ENCODE data around the gene CFAP74. TPM values are rescaled to one million over a fixed set of nuclear protein-coding genes. Genes with fewer than 3 reads are reported as not detected.

Gene CFAP74, protein sequence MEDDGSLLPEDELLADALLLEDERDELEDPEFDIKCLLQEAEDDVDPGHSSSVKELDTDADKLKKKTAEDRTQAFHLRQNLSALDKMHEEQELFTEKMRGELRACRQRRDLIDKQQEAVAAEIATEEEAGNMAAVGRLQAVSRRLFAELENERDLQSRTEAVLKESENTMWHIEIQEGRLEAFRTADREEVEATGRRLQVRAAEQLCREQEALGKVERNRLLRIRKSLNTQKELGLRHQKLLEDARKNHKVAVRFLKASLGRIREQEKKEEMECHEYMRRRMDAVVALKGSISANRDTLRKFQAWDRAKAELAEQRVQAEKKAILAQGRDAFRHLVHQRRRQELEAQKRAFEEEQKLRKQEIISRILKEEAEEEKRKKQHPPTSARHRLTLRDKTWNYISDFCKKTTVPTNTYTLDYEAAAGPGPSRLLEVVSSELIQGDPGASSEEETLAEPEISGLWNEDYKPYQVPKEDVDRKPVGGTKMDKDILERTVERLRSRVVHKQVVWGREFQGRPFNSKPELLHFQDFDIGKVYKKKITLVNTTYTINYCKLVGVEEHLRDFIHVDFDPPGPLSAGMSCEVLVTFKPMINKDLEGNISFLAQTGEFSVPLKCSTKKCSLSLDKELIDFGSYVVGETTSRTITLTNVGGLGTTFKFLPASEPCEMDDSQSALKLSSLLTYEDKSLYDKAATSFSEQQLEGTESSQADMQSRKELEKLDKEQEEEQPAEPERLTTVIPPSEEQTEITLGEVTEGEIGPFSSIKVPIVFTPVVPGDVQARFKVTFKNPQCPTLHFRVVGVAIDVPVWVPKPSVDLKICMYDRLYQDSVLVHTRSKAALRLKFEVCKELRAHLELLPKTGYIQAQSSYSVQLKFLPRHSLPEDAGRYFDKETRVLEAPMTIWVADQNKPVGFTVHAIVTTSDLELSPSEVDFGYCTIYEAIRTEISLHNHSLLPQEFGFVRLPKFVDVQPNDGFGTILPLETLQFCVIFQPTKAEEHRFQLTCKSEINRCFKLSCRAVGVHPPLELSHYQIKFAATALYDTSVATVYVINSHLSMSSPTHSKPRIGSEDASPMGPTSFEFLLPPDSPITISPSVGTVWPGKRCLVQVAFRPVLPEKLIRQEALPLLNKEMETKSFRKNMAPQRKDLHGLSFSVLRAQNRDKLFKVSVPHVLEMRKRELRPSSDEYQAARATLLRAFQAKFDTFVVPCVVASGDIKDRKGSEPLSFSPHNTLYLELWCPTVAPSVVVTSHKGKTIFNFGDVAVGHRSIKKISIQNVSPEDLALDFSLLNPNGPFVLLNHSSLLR (N-terminal part only)
- not detected for total RNA-seq

GRCh38 chr1:2003541-2004131 is at the start of gene CFAP74:
Gene CFAP74 (minus strand): TSS chr1:2003786. CDS start chr1:1990956, 12,830 bp downstream.
- H3K9me3 Mint-ChIP-seq, result no peaks in the 10 kb centered on the region
- H3K4me3 Mint-ChIP-seq, result no peak within 1 kb of the TSS
- H3K4me1 Mint-ChIP-seq, result no peaks in the 10 kb centered on the region
- no peak within 1 kb of the TSS for H3K27ac Mint-ChIP-seq
- no peaks in the 10 kb centered on the region for H3K36me3 Mint-ChIP-seq
- POLR2A ChIA-PET, result no interaction called here
- ATAC-seq (ENCODE audit: low read depth) (peak; percentile 56), DNase-seq (peak; percentile 51)
- peaks cover 50% of the 10 kb centered on the region for H3K27me3 Mint-ChIP-seq

DNA sequence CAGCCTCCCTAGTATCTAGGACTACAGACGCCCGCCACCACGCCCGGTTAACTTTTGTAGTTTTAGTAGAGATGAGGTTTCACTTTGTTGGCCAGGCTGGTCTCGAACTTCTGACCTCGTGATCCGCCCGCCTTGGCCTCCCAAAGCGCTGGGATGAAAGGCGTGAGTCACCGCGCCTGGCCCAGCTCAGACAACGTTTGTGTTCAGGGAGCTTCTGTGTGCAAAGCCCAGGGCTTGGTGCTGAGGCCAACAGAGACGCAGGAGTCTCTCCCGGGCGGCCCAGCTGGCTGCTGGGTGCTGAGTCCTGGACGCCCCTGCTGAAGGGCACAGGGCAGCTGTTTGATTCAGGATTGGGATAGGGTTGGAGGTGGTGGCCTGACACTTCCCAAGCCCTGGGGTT is 49.6 kb upstream of the CFAP74 start:
- H3K9me3 Mint-ChIP-seq, result no peaks in the 10 kb centered on the region
- ATAC-seq (ENCODE audit: low read depth) (no peak), DNase-seq (no peak)
- no peak overlapping the region for H3K27ac Mint-ChIP-seq
- H3K4me1 Mint-ChIP-seq, result peaks cover 8% of the 10 kb centered on the region
- POLR2A ChIA-PET, result no interaction called here
- H3K4me3 Mint-ChIP-seq, result no peak overlapping the region
- H3K27me3 Mint-ChIP-seq, result peaks cover 6% of the 10 kb centered on the region
- H3K36me3 Mint-ChIP-seq, result no peaks in the 10 kb centered on the region

GRCh38 chr1:2052756-2053155 is 49.2 kb upstream of the CFAP74 start:
- H3K27me3 Mint-ChIP-seq, result peaks cover 6% of the 10 kb centered on the region

DNA sequence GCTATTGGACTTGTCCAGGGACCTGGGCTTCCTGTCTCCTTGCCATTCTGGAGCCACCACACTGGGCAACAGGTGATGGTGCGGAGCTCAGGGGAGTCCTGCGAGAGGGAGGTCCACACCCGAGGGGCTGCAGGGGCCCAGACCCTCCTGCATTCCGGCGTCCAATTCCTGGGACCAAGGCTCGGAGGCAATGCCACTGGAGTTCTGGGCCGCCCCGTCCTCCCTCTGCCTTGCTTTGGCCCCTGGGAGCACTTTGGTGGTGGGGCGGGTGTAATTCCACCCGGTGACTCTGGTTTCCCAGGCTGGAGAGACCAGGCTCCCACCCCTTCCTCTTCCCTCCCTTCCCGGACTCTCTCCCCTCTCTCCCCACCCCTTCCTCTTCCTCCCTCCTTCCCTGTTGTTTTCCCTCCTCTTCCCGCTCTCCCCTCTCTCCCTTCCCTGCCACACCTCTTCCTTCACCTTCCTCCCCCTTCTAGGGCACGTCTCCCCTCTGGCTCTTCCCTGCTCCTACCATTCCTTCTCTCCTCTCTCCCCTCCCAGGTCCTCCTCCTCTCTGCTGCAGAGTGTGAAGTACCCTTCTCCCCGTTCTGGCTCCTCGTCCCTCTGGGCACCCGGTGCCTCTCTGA is 48.6 kb upstream of the CFAP74 start:
- H3K27me3 Mint-ChIP-seq, result peaks cover 6% of the 10 kb centered on the region
- no peaks in the 10 kb centered on the region for H3K9me3 Mint-ChIP-seq
- POLR2A ChIA-PET, result no interaction called here
- DNase-seq (no peak), ATAC-seq (ENCODE audit: low read depth) (no peak)
- no peaks in the 10 kb centered on the region for H3K36me3 Mint-ChIP-seq
- H3K4me3 Mint-ChIP-seq, result peak overlapping the region; percentile 50
- peaks cover 8% of the 10 kb centered on the region for H3K4me1 Mint-ChIP-seq
- no peak overlapping the region for H3K27ac Mint-ChIP-seq

More at GRCh38 chr1:2052756-2053155, 49.2 kb upstream of the CFAP74 start:
- POLR2A ChIA-PET, result no interaction called here
- H3K4me3 Mint-ChIP-seq, result peak overlapping the region; percentile 14
- no peaks in the 10 kb centered on the region for H3K36me3 Mint-ChIP-seq
- DNase-seq (no peak), ATAC-seq (ENCODE audit: low read depth) (no peak)
- no peaks in the 10 kb centered on the region for H3K9me3 Mint-ChIP-seq
- peaks cover 8% of the 10 kb centered on the region for H3K4me1 Mint-ChIP-seq
- no peak overlapping the region for H3K27ac Mint-ChIP-seq

GRCh38 chr1:2050793-2051682 is 47.5 kb upstream of the CFAP74 start:
- no peaks in the 10 kb centered on the region for H3K36me3 Mint-ChIP-seq
- ATAC-seq (ENCODE audit: low read depth) (no peak), DNase-seq (no peak)
- H3K4me3 Mint-ChIP-seq, result peak overlapping the region; percentile 50
- H3K4me1 Mint-ChIP-seq, result peaks cover 8% of the 10 kb centered on the region
- no peak overlapping the region for H3K27ac Mint-ChIP-seq
- POLR2A ChIA-PET, result no interaction called here
- H3K27me3 Mint-ChIP-seq, result peaks cover 6% of the 10 kb centered on the region
- no peaks in the 10 kb centered on the region for H3K9me3 Mint-ChIP-seq

DNA sequence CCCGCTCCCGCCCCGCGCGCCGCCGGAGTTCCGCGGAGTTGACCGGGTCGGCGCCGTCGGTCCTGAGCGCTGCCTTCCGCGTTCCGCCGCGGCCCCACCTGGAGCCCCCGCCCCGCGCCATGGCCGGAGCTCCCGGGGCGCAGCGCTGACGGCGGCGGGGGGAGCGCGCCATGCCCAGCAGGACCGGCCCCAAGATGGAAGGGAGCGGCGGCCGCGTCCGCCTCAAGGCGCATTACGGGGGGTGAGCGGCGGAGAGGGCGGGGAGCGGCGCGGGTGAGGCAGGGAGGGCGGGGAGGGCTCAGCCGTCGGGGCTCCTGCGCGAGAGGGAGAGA is 46.8 kb upstream of the CFAP74 start:
- DNase-seq, result no peak
- H3K4me1 Mint-ChIP-seq, result peaks cover 12% of the 10 kb centered on the region
- peak overlapping the region; percentile 44 for H3K4me3 Mint-ChIP-seq
- H3K36me3 Mint-ChIP-seq, result no peaks in the 10 kb centered on the region
- H3K27ac Mint-ChIP-seq, result no peak overlapping the region
- H3K9me3 Mint-ChIP-seq, result no peaks in the 10 kb centered on the region
- peak; percentile 45 for ATAC-seq (ENCODE audit: low read depth)
- peaks cover 6% of the 10 kb centered on the region for H3K27me3 Mint-ChIP-seq
- POLR2A ChIA-PET, result no interaction called here

DNA sequence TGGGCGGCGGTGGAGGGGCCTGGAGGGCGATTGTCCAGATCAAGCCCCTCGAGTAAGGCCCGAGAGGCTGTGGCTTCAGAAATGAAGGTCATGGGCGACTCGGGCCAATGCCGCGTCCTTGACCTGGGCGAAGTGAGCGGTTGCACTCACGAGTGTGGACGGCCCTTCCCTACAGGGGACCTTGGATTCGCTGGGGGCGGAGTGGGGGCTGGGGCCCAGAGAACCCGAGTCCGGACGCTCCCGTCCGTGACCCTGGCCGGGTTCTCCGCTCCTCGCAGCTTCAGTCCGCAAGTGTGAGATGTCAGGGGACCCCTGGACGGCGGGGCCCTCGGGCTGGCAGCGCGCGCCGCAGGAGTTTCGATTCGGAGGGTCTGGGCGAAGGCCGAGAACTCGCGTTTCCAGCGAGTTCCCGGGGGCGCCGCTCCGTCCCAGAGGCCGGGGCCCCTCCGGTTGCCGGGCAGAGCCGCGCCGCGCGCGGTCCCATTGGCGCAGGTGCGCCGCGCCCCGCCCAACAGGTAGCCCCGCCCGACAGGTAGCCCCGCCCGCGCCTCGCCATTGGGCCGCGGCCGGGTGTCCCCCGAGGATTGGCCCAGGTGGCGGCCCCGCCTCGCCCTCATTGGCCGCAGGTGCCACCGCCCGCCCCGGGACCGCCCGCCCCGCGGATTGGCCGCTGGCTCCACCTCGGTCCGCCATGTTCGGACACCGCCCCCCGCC is 46.3 kb upstream of the CFAP74 start, which contains the start of gene PRKCZ:
Gene PRKCZ, plus strand, starts transcription at position 694 of the 714 bp plus-strand sequence. CDS start 220 bp downstream, outside the sequence.
- DNase-seq (peak; percentile 97), ATAC-seq (ENCODE audit: low read depth) (peak; percentile 95)
- Mint-ChIP-seq H3K36me3 (no peaks in the 10 kb centered on the region), H3K27ac (peak within 1 kb of the TSS; percentile 52), H3K4me1 (peaks cover 13% of the 10 kb centered on the region), H3K4me3 (peak within 1 kb of the TSS; percentile 75), H3K27me3 (peaks cover 6% of the 10 kb centered on the region), H3K9me3 (no peaks in the 10 kb centered on the region)
- POLR2A ChIA-PET, result no interaction called here

DNA sequence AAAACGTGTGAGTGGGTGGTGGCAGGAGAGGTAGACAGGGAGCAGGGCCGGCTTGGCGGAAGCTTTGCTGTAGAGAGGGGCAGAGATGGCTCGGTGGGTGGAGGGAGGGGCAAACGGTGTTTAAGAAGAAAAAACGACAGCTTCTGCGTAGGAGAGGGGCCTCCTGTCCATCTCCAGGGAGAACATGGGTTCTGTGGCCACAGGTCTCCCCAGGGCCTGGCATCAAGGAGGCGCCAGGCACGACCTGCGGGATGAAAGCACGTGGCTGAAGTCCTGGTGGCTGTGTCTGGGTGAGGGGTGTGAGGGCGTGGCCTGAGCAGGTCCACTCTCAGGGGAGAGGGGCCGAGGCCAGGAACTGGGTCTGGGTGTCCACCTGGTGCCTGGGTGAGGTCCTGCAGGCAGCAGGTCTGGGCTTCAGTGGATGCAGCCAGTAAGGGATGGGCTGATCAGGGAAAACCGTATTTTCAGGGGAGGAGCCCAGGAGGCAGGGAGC is 45.7 kb upstream of the CFAP74 start:
- peaks cover 13% of the 10 kb centered on the region for H3K4me1 Mint-ChIP-seq
- peaks cover 6% of the 10 kb centered on the region for H3K27me3 Mint-ChIP-seq
- DNase-seq, result no peak
- H3K9me3 Mint-ChIP-seq, result no peaks in the 10 kb centered on the region
- no peak for ATAC-seq (ENCODE audit: low read depth)
- no peaks in the 10 kb centered on the region for H3K36me3 Mint-ChIP-seq
- peak overlapping the region; percentile 75 for H3K4me3 Mint-ChIP-seq
- POLR2A ChIA-PET, result no interaction called here
- peak overlapping the region; percentile 52 for H3K27ac Mint-ChIP-seq

GRCh38 chr1:2047749-2048729 is 44.5 kb upstream of the CFAP74 start:
- Mint-ChIP-seq H3K36me3 (no peaks in the 10 kb centered on the region), H3K4me3 (peak overlapping the region; percentile 12), H3K27me3 (peaks cover 6% of the 10 kb centered on the region), H3K27ac (peak overlapping the region; percentile 22), H3K4me1 (peaks cover 17% of the 10 kb centered on the region), H3K9me3 (no peaks in the 10 kb centered on the region)
- DNase-seq, result no peak
- POLR2A ChIA-PET, result no interaction called here
- ATAC-seq (ENCODE audit: low read depth), result no peak

GRCh38 chr1:2046953-2047748 is 43.6 kb upstream of the CFAP74 start:
- no peaks in the 10 kb centered on the region for H3K9me3 Mint-ChIP-seq
- POLR2A ChIA-PET, result no interaction called here
- no peaks in the 10 kb centered on the region for H3K36me3 Mint-ChIP-seq
- H3K4me3 Mint-ChIP-seq, result no peak overlapping the region
- peaks cover 6% of the 10 kb centered on the region for H3K27me3 Mint-ChIP-seq
- DNase-seq (no peak), ATAC-seq (ENCODE audit: low read depth) (no peak)
- H3K4me1 Mint-ChIP-seq, result peaks cover 17% of the 10 kb centered on the region
- H3K27ac Mint-ChIP-seq, result no peak overlapping the region
